ACC112 (cell line): Measurements from ENCODE around the gene TYW1.
"Not testable (repeated sequence)": the region's sequence is repeated elsewhere in the genome, so short reads cannot be mapped to it uniquely, and the experiment has no call there.

Experiments used
- H2AFZ ChIP-seq: fragments of 200-600 bp; sonication (generic); one replicate; pipeline ENCODE4 v1.6.0; 2017; ENCODE audit warnings: antibody characterized with exemption, low read length; ENCODE audit not compliant: unreplicated experiment
- H3K27ac ChIP-seq: fragments of 200-600 bp; sonication (generic); 2 replicates; pipeline ENCODE4 v1.5.1; 2014; ENCODE audit warnings: low read depth, mild to moderate bottlenecking, antibody characterized with exemption, low read length, moderate library complexity
- H3K27me3 ChIP-seq: fragments of 200-600 bp; sonication (generic); 2 replicates; pipeline ENCODE4 v1.6.1; 2014; ENCODE audit warnings: mild to moderate bottlenecking, antibody characterized with exemption, low read length, moderate library complexity, mixed read lengths; ENCODE audit not compliant: insufficient read depth
- H3K36me3 ChIP-seq: fragments of 200-600 bp; sonication (generic); 2 replicates; pipeline ENCODE4 v1.6.1; 2016; ENCODE audit warnings: mild to moderate bottlenecking, antibody characterized with exemption, low read length, moderate library complexity, mixed read lengths; ENCODE audit not compliant: insufficient read depth
- H3K4me1 ChIP-seq: fragments of 200-600 bp; sonication (generic); one replicate; pipeline ENCODE4 v1.6.1; 2016; ENCODE audit warnings: low read length, mixed read lengths; ENCODE audit not compliant: insufficient read depth, unreplicated experiment, control insufficient read depth
- H3K4me3 ChIP-seq: fragments of 200-600 bp; sonication (generic); 2 replicates; pipeline ENCODE4 v1.5.1; 2014; ENCODE audit warnings: mild to moderate bottlenecking, low read depth, low read length
- H3K79me2 ChIP-seq: fragments of 200-600 bp; sonication (generic); one replicate; pipeline ENCODE4 v1.6.0; 2016; ENCODE audit warnings: low read length; ENCODE audit not compliant: control insufficient read depth, unreplicated experiment, insufficient read depth

The TYW1 gene

DNA sequence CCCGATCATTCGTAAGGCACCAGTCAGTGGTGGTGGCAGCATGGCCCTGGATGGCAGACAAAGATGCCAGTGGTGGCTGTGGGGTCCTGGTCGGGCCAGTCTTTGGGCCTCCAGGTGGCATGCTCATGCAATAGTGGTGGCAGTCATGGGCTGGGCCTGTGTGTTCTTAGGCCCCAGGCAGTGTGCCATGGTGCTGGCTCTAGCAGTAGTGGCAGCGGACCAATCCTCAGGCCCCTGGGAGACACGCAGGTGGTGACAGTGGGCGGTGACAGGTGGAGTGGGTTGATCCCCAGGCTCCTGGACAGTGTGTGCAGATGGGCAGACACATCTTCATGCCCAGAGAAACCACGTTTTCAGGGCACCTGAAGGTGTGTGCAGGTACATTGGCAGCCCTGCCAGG is 159.4 kb downstream of the TYW1 start:
- H3K79me2 ChIP-seq, H3K36me3 ChIP-seq, H3K4me1 ChIP-seq, H3K27me3 ChIP-seq, H2AFZ ChIP-seq, H3K4me3 ChIP-seq, H3K27ac ChIP-seq: not testable (repeated sequence)

DNA sequence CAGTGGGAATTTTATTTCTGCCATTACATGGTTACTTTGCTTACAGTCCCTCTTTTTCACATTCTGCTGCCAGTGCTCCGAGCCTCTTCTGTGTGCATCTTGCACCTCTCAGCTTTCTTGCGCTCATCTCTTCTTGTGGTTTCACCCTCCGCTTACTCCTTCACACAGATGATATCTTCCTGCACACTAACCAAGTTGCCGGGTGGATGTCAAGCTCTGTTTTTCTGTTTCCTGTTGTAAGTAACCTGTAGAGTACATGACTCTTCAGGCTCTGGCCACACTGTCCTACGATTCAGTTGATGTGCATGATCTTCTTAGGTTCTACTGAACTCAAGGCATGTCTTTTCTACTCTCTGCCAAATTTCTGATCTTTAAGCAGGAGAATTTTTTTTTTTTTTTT is 166.7 kb downstream of the TYW1 start:
- H3K36me3 ChIP-seq, H3K27me3 ChIP-seq, H2AFZ ChIP-seq, H3K79me2 ChIP-seq, H3K27ac ChIP-seq, H3K4me1 ChIP-seq, H3K4me3 ChIP-seq: not testable (repeated sequence)

DNA sequence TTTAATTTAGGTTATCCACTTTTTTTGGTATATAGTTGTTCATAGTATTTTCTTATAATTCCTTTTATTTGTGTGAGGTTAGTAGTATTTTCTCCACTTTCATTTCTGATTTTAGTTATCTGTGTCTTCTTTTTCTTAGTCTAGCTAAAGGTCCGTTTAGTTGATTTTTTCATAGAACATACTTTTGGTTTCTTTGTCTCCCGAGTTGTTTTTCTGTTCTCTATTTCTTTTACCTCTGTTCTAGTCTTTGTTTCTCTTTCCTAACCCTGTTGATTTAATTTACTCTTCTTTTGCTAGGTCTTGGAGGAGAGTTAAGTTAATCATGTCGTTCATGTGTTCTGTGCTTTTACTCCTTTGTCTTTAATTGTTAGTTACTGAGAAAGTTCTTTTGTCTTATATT is 174.5 kb downstream of the TYW1 start:
- H3K27ac ChIP-seq, H3K36me3 ChIP-seq, H3K4me3 ChIP-seq, H3K27me3 ChIP-seq, H3K79me2 ChIP-seq, H3K4me1 ChIP-seq, H2AFZ ChIP-seq: not testable (repeated sequence)

DNA sequence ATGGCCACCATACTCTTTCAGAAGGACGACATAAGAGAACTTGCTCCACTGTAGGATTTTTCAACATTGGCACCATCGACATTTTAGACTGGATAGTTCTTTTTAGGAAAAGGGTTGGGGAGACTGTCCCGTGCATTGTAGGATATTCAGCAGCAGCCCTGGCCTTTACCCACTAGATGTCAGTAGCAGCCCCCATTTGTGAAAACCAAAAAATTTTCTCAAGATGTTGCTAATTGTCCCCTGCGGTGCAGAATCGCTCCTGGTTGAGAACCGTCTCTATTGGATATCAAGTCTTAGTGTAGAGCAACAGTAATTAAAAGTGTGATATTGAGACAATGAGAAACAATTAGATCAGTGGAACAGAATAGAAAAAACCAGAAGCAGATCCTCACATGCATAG is 180.1 kb downstream of the TYW1 start:
- H2AFZ ChIP-seq, H3K4me1 ChIP-seq, H3K4me3 ChIP-seq, H3K27ac ChIP-seq, H3K27me3 ChIP-seq, H3K36me3 ChIP-seq, H3K79me2 ChIP-seq: not testable (repeated sequence)

DNA sequence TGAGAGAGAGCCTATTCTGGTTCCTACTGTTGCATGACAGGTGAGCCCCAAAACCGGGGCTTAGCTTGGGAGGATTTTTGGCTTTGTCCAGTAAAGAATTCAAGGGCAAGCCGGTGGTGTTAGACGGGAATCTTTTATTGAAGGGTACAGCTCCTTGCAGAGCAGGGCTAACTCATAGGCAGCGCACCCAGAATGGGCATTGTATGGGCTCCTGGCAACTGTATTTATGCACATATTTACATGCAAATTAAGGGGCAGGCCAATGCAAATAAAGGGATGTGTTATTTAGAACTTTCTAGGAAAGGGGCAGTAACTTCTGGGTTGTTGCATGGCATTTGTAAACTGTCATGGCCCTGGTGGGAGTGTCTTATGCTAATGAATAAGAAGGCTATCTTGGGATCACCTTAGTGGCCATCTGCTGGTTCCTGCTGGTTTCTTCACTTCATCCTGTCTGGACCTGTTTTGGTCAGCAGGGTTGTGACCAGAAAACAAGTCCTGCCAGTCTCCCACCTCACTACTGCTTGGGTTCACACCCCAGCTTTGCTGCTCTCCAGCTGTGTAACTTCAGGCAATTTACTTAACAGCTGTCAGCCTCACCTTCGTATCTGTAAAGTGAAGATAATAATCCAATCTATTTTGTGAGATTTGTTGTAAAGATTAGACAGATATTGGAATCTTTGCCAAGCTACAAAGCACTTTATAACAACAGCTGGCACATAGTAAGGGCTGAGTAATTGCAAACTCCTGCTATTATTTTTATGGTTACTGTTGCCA is 182.5 kb downstream of the TYW1 start:
- not testable (repeated sequence) for H3K36me3 ChIP-seq, H3K4me1 ChIP-seq, H3K79me2 ChIP-seq, H3K4me3 ChIP-seq, H3K27me3 ChIP-seq, H2AFZ ChIP-seq, H3K27ac ChIP-seq

DNA sequence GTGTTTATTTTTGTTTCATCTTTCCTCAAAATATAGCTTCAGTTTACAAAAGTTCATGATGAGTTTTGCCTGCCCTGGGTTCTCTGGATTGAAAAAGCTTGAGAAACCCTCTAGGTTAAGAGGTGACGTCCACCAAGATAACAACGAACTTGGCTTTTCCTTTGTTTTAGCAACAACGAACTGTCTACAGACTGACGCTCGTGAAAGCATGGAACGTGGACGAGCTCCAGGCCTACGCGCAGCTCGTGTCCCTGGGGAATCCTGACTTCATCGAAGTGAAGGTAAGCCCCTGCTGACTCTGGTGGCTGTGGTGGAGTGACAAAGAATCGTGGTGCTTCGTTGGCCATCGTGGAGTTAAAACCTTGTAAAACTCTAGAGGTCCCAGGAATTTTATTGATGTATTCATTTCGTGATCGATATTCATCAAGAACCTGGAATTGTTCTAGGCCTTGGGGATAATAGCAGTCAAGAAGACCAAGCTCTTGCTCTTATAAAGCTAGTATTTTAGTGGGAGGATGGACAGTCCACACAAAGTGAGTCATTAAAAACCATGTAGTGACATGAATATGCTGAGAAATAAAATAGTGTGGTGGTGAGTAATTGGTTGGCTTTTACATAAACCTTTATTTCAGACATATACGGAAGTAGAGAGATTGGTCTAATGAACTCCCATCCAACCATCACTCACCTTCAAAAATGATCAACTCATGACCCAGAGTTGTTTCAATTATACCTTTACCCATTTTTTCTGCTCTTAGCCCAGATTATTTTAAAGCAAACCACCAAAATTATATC is 186.5 kb downstream of the TYW1 start:
- not testable (repeated sequence) for H2AFZ ChIP-seq, H3K4me1 ChIP-seq, H3K79me2 ChIP-seq, H3K27me3 ChIP-seq, H3K27ac ChIP-seq, H3K36me3 ChIP-seq, H3K4me3 ChIP-seq

DNA sequence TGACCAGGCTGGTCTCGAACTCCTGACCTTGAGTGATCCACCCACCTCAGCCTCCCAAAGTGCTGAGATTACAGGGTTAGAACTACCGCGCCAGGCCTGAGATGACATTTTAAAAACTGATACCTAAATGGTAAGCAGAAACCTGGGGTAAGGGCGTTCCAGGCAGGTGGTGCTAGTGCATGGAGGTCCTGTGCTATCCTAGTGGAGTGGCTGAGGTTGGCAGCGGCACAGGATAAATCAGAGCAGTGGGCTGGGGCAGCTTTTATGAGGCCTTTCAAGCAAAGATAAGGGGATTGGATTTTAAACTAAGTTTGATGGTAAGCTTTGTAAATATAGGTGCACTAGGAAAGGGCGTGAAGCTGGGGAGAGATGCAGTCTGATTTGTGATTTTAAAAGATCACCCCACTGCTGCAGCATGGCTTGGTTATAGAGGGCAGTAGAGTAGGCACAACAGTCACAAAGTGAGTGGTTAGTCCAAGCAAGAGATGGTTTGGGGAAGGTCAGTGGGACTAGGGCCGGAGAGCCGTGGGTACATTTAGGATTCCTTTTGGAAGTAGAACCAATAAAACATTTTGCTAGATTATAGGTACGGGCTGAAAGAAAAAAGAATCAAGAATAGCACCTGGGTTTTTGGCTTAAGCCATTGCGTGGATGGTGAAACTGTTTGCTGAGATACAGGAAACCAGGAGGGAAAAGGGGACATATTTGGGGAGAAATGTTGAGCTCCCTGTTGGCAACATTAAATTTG is 188.5 kb downstream of the TYW1 start:
- not testable (repeated sequence) for H2AFZ ChIP-seq, H3K27me3 ChIP-seq, H3K4me3 ChIP-seq, H3K4me1 ChIP-seq, H3K36me3 ChIP-seq, H3K79me2 ChIP-seq, H3K27ac ChIP-seq

DNA sequence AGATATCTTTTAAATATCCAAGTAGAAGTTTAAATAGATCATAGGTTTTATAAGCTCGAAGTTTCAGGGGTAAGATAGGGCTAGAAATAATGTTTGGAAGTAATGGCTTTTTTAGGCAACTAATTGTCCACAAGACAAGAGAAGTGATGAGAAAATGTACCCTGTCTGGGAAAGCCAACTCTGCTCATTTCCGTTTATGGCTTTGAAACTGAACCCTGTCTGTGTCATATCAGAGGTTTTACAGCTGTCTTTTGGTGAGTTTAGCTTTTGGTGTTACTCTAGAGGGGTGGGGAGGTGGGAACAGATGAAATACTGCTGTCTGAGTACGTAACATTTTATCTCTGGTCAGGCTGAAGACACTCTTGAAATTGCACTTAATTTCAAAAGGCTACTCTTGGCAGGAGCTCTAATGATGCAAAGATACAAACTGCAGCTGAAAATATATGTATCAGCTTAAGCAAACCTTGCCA is 189.1 kb downstream of the TYW1 start:
- not testable (repeated sequence) for H3K27ac ChIP-seq, H3K27me3 ChIP-seq, H3K4me3 ChIP-seq, H2AFZ ChIP-seq, H3K36me3 ChIP-seq, H3K4me1 ChIP-seq, H3K79me2 ChIP-seq

DNA sequence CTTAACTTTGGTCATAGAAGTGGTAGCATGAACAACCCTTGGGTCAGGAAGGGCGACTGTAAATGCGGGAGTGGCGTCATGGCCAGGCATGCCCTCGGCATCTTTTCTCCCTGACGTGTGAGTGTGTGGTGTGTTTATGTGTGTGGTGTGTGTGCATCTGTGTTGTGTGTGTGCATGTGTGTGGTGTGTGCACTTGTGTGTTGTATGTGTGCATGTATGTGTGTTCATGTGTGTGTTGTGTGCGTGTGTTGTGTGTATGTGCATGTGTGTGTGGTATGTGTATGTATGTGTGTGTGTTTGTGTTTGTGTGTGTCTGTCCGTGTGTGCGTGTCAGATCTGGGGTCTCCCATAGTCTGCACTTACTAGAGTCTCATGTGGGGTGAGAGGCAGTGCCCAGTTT is 192.5 kb downstream of the TYW1 start:
- not testable (repeated sequence) for H3K4me1 ChIP-seq, H3K27me3 ChIP-seq, H3K4me3 ChIP-seq, H3K36me3 ChIP-seq, H3K27ac ChIP-seq, H2AFZ ChIP-seq, H3K79me2 ChIP-seq

DNA sequence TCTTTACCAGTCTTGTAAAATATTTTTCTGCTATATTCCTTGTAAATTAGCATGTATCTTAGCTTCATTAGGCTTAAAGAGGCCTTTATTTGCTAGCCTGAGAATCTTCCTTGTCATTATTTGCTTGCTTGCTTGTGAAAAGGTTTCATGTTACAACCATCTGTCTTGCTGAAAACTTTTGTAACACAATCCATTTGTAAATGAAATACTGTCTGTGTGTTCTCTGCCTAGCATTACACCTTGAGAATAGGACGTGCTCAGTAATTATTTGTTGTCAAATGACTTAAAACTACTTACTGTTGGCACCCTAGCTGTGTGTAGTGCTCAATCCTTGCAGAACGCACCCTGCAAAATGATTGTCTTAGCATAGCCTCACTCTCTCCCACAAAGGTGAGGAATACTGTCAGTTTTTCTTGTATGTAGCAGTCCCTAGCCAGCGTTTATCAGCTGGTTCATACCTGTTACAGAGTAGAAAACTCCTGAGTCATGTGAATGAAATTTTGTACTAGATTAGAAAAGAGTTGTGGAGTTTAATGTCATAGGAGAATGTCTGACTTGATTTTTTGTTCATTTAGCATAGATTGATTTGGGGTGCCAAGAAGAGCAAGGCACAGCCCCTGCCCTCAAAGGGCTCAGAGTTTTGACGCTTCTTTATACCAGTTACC is 193.3 kb downstream of the TYW1 start:
- not testable (repeated sequence) for H3K4me1 ChIP-seq, H2AFZ ChIP-seq, H3K27me3 ChIP-seq, H3K4me3 ChIP-seq, H3K79me2 ChIP-seq, H3K27ac ChIP-seq, H3K36me3 ChIP-seq
